ENCODE results near the gene PLEKHG2. TPM values are rescaled to one million over a fixed set of nuclear protein-coding genes. Genes with fewer than 3 reads are reported as not detected.

Gene PLEKHG2
- polyA plus RNA-seq, 3 donors = 73.7 to 118 (median 96.8) TPM

DNA sequence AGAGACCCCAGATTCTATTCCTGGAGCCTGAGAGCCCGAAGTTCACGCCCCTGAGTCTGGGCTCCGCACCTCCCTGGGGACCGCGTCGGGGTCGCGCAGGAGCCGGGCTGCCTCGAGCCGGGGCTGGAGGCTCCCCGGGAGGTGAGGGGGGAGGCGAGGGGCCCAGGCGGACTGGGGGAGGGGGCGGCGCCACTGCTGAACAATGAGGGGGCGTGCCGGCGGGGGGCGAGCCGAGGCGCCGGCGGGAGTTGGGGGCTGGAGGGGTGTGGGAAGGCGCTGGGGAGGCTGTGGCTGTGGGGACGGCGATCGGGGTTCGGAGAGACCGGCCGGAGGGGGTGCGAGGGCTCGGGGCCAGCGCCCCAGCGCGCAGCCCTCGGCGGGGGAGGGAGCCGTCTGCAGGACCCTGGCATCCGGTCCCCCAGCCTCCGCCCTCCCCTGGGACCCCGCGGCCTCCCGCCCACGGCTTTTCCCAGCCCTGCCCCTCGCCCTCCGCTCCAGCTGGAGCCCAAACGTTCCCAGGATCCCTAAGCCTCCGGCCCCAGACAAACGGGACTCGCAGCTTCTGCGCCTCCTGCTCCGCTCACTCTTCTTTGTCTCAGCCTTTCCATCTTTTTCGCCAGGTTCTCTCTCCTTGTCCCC, 922 bp downstream of the PLEKHG2 start:
- DNase-seq (ENCODE audit: extremely low read depth in 1 of 11, low read depth in 9 of 11, low spot score in 4 of 11) = peak in 4 of 11 donors; percentile 68 to 80 (median 72)

DNA sequence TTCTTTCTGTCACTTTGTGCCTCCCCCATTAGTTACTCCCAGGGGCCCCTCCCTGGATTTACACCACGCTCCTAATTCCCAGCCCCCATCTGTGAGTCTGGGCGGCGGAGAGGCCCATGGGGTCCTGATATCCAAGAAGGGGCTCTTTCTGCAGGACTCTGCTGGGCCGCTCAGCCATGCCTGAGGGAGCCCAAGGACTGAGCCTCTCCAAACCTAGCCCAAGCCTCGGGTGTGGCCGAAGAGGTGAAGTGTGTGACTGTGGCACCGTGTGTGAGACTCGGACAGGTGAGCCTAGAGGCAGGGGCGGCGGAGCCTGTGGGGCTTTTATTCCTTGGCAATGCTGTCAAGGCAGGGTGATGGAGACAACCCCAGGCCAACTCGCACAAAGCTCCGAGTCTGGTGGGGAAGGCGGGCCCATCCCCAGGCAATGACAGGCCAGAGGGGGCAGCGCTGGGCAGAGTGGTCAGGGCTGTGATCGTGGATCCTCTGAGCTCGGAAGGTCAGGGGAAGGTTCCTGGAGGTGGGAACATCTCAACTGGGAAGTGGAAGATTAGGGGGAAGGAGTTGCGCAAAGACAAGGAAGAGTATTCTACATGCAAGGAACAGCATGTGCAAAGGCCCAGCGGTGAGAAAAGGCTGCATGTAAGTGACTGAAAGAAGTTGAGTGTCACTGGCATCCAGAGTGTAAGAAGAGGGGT, 1.6 kb downstream of the PLEKHG2 start:
- no peak for DNase-seq (ENCODE audit: extremely low read depth in 1 of 11, low read depth in 9 of 11, low spot score in 4 of 11)

DNA sequence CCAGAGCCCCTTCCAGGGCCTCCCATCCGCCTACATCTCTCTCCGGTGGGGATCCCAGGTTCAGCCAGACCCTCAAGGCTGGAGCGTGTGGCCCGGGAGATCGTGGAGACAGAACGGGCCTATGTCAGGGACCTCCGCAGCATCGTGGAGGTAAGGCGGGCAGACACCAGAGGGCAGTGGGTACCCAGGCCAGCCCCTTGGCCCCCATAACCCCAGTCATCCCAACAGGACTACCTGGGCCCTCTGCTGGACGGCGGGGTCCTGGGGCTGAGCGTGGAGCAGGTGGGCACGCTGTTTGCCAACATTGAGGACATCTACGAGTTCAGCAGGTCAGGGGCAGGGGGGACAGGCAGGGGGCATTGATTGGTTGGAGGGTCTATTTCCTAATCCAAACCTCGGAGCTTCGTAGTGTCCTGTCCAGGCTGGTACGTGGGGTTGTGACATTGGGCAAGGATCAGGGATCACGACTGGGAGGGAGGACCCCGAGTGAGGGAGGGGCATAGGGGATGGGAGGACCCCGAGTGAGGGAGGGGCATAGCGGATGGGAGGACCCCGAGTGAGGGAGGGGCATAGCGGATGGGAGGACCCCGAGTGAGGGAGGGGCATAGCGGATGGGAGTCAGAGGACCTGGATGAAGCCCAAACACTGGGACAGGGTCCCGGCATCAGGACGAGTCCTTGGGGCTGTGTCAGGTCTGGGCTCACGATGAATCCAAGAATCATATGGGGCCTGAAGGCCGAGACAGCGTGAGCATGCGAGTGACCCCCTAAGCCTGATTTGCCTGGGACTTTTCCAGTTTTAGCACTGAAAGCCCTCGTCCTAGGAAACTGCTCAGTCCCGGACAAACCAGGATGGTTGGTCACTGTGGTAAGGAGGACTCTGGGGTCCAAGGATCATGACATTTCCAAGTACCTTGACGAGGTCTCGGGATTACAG, 2.9 kb downstream of the PLEKHG2 start:
- no peak for DNase-seq (ENCODE audit: extremely low read depth in 1 of 11, low read depth in 9 of 11, low spot score in 4 of 11)

DNA sequence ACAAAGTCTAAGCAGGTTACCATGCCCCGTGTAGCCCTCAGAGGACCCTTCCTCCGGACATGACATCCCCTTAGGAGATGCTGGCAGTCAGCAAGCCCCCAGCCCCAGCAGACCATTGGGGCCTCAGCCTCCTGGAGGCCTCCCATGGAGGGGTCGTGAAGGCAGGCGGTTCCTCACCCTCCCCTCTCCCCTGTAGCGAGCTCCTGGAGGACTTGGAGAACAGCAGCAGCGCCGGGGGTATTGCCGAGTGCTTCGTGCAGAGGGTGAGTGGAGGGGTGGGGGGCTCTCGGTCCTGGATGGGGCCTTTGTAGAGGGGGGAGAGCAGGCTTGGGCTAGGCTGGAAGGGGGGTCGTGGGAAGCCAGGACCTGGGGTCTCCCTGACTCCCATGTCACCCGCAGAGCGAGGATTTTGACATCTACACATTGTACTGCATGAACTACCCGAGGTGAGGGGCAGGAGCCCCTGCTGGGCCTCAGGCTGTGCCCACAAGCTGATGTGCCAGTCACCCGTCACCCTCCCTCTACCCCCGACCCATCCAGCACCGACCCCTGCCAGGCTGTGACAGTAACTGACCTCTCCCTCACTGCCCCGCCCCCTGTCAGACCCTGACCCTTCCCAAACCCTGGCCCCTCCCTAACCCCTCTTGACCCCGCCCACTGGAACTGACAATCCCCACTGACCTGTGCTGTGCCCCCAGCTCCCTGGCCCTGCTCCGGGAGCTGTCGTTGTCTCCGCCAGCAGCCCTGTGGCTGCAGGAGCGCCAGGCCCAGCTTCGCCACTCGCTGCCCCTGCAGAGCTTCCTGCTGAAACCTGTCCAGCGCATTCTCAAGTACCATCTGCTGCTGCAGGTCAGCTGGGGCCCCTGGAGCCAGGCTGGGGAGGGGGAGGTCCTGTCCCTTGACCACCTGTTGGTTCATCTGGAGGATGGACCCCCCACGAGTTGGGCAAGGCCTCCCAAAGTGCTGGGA, 4.0 kb downstream of the PLEKHG2 start:
- no peak for DNase-seq (ENCODE audit: extremely low read depth in 1 of 11, low read depth in 9 of 11, low spot score in 4 of 11)

DNA sequence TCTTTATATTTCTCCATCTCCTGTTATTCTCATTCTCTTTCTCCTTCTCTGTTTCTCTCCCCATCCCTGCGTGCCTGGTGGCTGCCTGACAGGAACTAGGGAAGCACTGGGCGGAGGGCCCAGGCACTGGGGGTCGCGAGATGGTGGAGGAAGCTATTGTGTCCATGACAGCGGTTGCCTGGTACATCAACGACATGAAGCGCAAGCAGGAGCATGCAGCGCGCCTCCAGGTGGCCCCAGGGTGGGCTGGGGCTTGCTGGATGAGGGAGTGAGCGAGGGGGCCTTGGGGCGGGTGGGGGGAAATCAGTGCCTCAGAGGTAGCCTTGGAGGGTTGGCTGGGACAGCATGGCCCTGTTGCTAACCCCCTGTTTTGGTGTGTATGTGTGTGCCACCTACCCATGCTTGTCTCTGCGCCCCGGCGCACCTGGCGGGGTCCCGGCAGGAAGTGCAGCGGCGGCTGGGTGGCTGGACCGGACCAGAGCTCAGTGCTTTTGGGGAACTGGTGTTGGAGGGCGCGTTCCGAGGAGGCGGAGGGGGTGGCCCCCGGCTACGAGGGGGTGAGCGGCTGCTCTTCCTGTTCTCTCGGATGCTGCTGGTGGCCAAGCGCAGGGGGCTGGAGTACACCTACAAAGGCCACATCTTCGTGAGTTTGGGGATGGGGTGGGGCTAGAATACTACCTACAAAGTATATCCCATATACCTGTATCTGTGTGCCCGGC, 5.2 kb downstream of the PLEKHG2 start:
- DNase-seq (ENCODE audit: extremely low read depth in 1 of 11, low read depth in 9 of 11, low spot score in 4 of 11) = no peak

DNA sequence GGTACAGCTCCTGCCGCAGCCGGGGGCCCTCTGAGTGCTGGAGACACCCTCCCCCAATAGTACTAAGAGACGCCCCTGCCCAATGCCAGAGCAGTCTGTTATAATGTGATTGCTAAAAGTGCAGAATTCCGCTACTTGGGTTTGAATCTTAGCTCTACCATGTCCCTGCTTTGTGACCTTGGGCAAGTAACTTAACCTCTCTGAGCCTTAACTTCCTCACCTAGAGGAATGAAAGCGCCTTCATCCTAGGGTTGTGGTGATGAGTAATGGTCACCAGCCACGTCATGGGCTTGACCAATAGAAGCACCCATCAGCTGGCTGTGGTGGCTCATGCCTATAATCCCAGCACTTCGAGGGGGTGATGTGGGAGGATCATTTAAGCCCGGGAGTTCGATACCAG, 6.5 kb downstream of the PLEKHG2 start:
- no peak for DNase-seq (ENCODE audit: extremely low read depth in 1 of 11, low read depth in 9 of 11, low spot score in 4 of 11)

DNA sequence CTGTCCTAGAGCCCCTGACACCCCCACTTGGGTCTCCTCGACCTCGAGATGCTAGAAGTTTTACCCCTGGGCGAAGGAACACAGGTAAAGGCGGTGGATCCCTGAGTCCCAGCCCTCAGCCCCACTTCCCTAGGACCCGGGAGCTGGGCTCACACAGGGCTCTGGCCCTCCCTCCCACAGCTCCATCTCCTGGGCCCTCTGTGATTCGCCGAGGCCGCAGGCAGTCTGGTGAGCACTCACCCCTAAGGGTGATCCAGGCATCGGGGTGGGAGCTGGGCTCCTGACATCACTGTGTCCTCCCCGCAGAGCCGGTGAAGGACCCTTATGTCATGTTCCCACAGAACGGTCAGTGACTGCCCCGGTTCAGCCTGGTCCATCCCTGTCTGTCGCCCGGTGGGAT, 8.3 kb downstream of the PLEKHG2 start:
- DNase-seq (ENCODE audit: extremely low read depth in 1 of 11, low read depth in 9 of 11, low spot score in 4 of 11) = no peak

DNA sequence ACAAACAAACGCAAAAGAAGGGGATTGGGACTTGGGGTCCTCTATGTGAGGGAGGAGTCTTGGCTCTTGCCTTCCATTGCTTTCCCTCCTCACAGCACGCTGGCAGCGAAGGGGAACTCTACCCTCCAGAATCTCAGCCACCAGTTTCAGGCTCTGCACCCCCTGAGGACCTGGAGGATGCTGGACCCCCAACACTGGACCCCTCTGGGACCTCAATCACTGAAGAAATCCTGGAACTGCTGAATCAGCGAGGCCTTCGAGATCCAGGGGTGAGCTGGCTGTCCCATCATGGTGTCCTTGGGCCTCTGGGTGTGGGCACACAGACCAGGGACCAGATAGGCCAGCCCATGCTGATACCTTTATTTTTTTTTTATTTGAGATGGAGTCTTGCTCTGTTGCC, 9.6 kb downstream of the PLEKHG2 start:
- DNase-seq (ENCODE audit: extremely low read depth in 1 of 11, low read depth in 9 of 11, low spot score in 4 of 11) = no peak

DNA sequence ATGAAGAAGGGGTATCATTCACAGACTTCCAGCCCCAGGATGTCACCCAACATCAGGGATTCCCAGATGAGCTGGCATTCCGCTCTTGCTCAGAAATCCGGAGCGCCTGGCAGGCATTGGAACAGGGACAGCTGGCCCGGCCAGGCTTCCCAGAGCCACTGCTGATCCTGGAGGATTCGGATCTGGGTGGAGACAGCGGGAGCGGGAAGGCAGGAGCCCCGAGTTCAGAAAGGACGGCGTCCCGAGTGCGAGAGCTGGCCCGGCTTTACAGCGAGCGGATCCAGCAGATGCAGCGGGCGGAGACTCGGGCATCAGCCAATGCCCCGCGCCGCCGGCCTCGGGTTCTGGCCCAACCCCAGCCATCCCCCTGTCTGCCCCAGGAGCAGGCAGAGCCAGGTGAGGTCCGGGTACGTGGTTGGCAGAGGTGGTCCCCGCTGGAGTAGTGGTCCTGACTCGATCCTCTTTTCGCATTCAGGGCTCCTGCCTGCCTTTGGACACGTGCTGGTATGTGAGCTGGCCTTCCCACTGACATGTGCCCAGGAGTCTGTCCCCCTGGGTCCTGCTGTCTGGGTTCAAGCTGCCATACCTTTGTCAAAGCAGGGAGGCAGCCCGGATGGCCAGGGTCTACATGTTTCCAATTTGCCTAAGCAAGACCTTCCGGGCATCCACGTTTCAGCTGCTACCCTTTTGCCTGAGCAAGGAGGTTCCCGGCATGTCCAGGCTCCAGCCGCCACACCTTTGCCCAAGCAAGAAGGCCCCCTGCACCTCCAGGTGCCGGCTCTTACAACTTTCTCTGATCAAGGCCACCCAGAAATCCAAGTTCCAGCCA, 11.0 kb downstream of the PLEKHG2 start:
- DNase-seq (ENCODE audit: extremely low read depth in 1 of 11, low read depth in 9 of 11, low spot score in 4 of 11) = no peak

DNA sequence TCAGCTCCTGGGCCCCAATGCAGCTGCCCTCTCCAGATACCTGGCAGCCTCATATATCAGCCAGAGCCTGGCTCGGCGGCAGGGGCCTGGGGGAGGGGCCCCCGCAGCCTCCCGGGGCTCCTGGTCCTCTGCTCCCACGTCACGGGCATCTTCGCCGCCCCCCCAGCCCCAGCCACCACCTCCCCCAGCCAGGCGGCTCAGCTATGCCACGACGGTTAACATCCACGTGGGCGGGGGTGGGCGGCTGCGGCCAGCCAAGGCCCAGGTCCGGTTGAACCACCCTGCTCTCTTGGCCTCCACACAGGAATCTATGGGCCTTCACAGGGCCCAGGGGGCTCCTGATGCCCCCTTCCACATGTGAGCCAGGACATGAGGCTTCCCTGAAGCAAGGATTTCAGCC, 12.5 kb downstream of the PLEKHG2 start:
- DNase-seq (ENCODE audit: extremely low read depth in 1 of 11, low read depth in 9 of 11, low spot score in 4 of 11) = no peak

DNA sequence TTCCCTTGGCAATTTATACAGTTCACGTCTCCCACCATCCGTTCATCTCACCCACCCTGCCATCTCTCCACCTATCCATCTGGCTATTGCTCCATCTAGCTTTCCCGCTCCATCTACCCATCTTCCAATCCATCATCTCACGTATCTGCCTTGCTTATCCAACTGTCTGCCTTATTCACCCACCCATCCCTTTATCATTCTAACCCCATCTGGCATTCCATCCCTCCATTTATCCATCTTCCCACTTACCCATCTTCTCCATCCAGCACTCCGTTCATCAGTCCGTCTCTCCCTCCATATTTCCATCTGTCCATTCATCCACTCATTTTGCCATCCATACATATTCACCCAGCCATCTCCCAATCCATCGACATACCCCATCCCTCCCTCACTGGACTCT, 13.3 kb downstream of the PLEKHG2 start:
- DNase-seq (ENCODE audit: extremely low read depth in 1 of 11, low read depth in 9 of 11, low spot score in 4 of 11) = no peak

DNA sequence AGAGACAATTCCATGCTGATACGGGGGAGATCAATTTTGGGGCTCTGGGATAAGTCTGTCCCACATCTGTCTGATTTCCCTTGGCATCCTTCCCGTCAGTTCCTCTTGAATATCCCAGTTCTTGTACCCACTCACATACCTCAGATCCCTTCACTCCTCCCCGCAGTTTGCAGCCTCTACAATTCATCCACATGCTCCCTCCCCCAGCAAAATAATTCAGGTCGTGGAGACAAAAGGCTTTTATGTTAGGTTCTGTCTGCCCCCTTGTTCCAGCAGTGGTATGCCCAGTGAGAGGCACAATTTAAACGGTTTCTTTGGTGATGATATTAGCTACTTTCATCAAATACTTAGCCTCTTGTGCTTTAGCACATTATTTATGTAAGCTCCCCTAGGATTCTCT, 13.7 kb downstream of the PLEKHG2 start:
- no peak for DNase-seq (ENCODE audit: extremely low read depth in 1 of 11, low read depth in 9 of 11, low spot score in 4 of 11)

DNA sequence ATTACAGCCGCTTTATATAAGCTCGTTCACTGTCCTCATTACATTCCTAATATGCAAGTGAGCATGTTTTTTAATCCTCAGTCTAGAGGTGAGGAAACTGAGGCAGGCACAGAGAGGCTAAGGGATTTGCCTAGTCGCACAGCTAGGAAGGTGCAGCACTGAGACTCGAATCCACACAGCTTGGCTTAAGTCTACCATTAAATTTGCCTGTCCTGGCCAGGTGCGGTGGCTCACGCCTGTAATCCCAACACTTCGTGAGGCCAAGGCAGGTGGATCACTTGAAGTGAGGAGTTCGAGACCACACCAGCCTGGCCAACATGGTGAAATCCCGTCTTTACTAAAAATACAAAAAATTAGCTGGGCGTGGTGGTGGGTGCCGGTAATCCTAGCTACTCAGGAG, 15.2 kb downstream of the PLEKHG2 start:
- DNase-seq (ENCODE audit: extremely low read depth in 1 of 11, low read depth in 9 of 11, low spot score in 4 of 11) = no peak

DNA sequence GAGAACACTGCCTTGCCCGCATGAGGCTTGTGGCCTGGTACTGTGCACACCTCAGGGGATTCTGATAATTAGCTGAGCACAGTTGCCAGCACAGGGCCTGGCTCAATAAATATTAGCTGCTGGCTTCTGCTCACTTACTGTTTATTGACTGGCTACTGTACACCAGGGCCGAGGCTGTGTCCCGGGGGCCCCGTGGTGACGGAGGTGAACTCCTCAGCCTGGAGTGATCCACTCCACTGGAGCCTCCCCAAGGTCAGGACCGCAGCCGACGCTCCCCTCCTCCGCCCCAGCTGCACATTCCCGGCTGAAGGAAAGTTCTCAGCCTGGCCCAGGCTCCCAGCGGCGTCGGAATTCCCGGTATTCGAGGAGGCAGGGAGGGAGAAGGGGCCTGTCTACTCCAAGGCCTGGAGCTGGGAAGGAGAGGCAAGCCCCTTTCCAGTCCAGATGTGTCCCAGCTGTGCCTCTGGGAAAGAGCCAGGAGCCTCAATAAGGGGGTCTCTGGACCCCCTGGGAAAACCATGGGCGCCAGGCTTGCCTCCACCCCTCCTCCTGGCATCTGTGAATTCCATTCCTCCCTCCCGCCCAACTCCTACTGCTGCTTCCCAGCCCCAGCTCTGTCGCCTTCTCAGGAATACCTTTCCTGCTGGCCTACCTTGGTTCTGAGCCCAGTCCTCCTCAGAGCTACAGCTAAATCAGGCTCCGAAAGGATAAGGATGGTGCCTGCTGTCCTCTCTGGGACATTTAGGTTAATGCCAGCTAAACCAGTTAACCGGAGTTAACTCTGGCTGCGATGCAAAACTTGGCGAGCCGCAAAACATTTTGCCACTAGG, 16.0 kb downstream of the PLEKHG2 start:
- DNase-seq (ENCODE audit: extremely low read depth in 1 of 11, low read depth in 9 of 11, low spot score in 4 of 11) = peak in 10 of 11 donors; percentile 74 to 91 (median 84)

DNA sequence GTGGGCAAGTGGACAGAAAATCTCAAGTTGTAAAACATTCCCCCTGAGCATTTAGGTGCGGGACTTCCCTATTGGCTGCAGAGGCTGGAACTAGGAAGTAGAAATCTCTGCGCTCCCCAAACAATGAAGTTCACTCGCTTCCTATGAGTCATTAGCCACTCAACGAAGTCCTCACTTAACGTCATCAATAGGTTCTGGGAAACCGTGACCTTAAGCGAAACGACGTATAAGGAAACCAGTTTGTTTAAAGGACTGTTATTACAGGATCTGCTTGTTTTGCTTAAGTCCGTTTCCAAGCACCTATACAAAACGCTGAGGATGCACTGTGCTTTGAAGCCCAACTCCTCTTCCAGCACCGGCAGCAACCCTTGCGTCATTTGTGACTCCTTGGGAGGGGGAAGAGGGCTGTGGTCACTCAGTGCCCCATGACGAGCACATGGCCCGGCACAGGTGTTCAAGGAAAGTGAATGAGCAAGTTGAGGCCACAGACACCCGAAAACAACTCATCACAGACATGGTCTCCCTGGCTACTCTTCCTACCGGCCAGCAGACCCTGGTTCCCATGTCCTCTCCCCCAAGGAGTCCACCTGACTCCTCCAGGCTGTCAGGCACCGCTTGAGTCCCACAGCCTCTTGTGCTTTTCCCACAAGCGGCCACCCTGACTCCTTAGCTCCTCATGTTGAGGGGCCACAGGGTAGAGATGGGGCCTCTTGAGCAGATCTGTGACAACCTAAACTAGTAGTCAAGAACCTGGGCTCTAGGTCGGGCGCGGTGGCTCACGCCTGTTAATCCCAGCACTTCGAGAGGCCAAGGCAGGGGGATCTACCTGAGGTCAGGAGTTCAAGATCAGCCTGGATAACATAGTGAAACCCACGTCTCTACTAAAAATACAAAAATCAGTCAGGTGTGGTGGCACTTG, 18.5 kb downstream of the PLEKHG2 start:
- no peak for DNase-seq (ENCODE audit: extremely low read depth in 1 of 11, low read depth in 9 of 11, low spot score in 4 of 11)

DNA sequence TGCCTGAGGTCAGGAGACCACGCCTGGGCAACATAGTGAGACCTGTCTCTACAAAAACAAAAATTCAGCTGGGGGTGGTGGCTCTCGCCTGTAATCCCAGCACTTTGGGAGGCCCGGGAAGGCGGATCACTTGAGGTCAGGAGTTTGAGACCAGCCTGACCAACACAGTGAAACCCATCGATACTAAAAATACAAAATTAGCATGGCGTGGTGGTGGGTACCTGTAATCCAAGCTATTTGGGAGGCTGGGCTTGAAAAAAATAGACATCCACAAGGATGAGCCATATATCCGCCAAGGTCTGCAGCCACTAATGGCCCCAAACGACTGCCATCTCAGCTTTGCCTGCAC, 20.2 kb downstream of the PLEKHG2 start:
- DNase-seq (ENCODE audit: extremely low read depth in 1 of 11, low read depth in 9 of 11, low spot score in 4 of 11) = no peak

All from renal cortex interstitium (tissue), 11 donors.